H54 (cell line): ENCODE results near the gene ARHGDIB.

Experiments used
- DNase-seq: peaks from one replicate; pipeline ENCODE4 v3.0.0; 2011; ENCODE audit warnings: low spot score, mixed read lengths; ENCODE audit not compliant: insufficient read length
- FAIRE-seq: peaks from 3 replicates; lab custom pipeline; 2011; peaks lifted over from hg19 to GRCh38; lab: Jason Lieb, UNC
- POLR2A ChIP-seq: IDR thresholded peaks from 2 replicates; pipeline ENCODE4 v1.6.1; 2011; ENCODE audit warnings: low read depth, mild to moderate bottlenecking, low read length

ARHGDIB gene

DNA sequence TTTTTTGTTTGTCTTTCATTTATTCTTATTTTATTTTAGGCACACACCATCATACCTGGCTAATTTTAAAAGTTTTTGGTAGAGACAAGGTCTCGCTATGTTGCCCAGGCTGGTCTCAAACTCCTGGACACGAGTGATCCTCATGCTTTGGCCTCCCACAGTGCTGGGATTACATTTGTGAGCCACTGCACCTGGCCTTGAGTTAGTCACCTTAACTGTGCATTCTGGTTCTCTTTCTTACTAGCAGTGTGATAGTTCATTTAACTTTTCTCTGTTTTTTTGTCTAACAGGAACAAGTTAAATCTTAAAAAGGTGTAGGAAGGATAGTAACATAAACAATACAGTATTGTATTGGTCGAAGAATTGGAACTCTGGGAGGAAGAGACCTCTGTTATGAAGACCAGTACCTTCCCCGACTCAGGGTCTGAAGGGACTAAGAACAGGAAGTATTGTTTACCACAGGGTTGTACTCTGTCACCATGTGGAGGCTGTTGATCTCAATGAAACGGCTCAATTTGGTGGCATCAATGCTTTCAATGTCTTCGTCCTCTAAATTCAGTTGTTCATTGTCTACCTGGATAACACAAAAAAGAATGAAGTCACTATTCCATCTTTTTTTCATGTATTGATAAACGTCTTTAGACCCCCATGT, 40.8 kb downstream of the ARHGDIB start:
- no peak for FAIRE-seq
- no peak for TF ChIP-seq POLR2A

DNA sequence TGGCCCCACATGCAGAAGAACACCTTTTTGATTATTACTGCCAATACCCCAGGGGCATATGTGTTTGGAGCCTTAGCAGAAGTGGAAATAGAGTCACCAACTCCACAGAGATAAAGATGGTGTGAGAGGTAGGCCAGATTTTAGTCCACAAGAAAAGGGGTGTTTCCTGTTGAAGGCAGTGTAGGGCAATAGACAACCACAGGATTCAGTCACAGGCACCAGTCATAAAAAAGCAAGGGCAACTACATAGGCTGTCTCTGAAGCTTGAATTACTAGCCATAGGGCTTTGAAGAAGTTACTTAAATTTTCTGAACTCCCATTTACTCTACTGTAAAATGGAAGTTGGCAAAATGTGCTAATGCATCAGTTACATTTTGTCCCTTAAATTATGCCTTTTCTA, 41.9 kb downstream of the ARHGDIB start:
- FAIRE-seq (no peak), DNase-seq (no peak)
- TF ChIP-seq POLR2A: no peak

More for the DNA sequence above, 40.8 kb downstream of the ARHGDIB start:
- no peak for DNase-seq

- no peak for TF ChIP-seq POLR2A
- DNase-seq (no peak), FAIRE-seq (no peak)
These were observed 45.7 kb downstream of the ARHGDIB start for GRCh38 chr12:14915736-14916135.

DNA sequence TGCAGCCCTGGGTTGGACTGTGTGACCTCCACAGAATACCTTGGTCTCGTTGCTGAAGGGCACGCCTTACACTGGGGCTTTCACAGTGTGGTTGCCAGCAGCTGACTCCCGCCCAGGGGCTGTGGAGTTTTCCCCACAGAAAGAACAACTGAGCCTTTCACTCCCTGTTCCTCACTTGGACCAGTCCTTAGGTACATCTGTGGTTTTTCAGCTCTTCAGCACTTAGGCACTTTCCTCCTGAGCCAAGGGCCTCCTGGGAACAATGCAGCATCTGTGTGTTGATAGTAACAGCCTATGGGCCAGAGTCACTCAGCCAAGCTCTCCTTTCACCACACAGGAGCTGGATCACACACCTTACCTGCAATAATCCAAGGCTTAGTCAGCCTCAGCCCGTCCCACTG, 48.0 kb downstream of the ARHGDIB start:
- DNase-seq (no peak), FAIRE-seq (no peak)

DNA sequence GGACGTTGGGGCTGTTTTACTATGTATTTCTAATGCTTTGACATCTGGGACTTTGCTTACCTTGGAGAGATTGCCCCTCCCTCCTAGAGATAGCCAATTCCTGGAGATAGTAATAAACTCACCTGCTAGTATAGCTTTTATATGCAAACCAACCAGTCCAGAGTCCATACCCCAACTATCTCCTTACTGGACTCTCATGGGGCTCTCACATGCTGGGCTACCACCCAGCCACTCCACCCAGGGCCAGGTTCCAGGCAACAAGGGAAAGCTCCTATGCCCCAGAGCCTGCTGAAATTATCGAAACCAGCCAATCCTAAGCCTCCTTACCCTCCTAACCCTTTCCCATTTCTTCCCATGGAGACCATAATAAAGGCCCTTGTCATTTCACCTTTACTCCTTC, 50.3 kb downstream of the ARHGDIB start:
- DNase-seq (no peak), FAIRE-seq (no peak)
- no peak for TF ChIP-seq POLR2A

More for the DNA sequence above, 48.0 kb downstream of the ARHGDIB start:
- TF ChIP-seq POLR2A: no peak

GRCh38 chr12:14910090-14910915, 51.1 kb downstream of the ARHGDIB start:
- no peak for TF ChIP-seq POLR2A
- peak; percentile 10 for DNase-seq
- peak; percentile 11 for FAIRE-seq

GRCh38 chr12:14907953-14908352, 53.4 kb downstream of the ARHGDIB start:
- no peak for TF ChIP-seq POLR2A
- DNase-seq: no peak
- FAIRE-seq: no peak

- DNase-seq (no peak), FAIRE-seq (no peak)
- TF ChIP-seq POLR2A: no peak
These were observed 55.3 kb downstream of the ARHGDIB start for GRCh38 chr12:14906114-14906513.

GRCh38 chr12:14905269-14906004, 56.0 kb downstream of the ARHGDIB start:
- FAIRE-seq: no peak
- TF ChIP-seq POLR2A: no peak
- no peak for DNase-seq

- no peak for TF ChIP-seq POLR2A
These were observed 56.5 kb downstream of the ARHGDIB start for GRCh38 chr12:14904854-14905253.

DNA sequence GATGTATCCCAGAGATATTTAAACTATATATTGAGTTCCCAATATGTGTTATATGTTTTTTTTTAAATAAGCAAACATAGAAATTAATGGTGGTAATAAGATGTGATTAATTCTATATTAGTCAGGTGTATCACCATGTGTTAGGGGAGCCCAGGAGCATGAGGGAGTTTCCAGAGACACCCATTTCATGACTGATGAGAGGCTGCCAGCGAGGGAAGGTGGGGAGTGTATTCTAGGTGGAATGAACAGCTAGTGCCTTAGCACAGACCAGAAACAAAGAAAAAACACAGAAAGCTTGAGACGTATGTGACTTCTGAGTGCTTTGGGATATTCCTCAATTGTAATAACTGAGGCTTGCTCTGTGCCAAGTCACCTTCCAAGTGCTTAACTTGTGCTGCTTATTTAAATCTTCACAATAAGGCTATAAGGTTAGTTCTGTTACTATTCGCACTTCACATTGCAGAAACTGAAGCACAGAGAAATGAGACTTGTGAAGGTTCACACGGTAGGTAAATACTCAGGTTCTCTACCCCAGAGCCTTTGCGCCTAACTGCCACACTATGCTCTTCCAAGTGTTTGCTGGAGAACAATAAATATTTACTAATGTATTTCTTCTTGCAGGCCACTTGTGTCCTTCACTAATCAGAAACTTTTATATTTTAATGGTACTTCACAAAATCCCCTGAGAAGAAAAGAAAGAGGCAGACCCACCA, 57.9 kb downstream of the ARHGDIB start:
- no peak for TF ChIP-seq POLR2A
- no peak for FAIRE-seq
- no peak for DNase-seq

More at GRCh38 chr12:14904854-14905253, 56.5 kb downstream of the ARHGDIB start:
- FAIRE-seq (no peak), DNase-seq (no peak)

DNA sequence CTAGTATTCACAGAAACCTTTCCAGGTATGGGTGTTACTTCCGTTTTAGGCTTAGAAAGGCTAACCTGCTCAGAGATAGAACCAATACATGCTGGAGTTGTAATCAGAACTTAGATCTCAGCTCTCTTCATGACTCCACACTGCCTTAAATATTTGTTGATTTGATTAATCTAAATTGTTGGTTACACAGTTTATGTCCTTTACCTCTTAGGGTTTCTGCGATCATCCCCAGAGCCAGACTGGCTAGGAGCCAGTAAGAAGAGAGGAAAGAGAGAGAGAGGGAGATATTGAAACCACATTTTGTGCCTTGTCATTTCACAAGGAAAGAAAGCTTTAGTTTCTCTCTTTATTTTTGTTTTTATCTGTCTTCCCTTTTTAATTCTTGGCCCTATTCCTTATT, 58.9 kb downstream of the ARHGDIB start:
- DNase-seq (no peak), FAIRE-seq (no peak)
- TF ChIP-seq POLR2A: no peak

GRCh38 chr12:14901228-14901562, 60.2 kb downstream of the ARHGDIB start:
- FAIRE-seq: no peak
- TF ChIP-seq POLR2A: no peak

More at GRCh38 chr12:14901228-14901562, 60.2 kb downstream of the ARHGDIB start:
- no peak for DNase-seq
